ENCODE data around the gene ATP11A. TPM values are rescaled to one million over a fixed set of nuclear protein-coding genes. Genes with fewer than 3 reads are reported as not detected.
A peak's percentile ranks its signal among the peaks of the same experiment; 100 is the strongest.

The ATP11A gene
- total and polyA plus RNA-seq, 7 donors = 3.9 to 48.6 (median 26.4) TPM

GRCh38 chr13:112710855-112711527 is 21.2 kb downstream of the ATP11A start:
- no peak for TF ChIP-seq CTCF (IDR thresholded peaks at IDR 0.05)
- Histone ChIP-seq H3K4me3 (peak overlapping the region; percentile 48), H3K4me1 (peaks cover 17% of the 10 kb centered on the region), H3K27me3 (ENCODE audit: insufficient read depth in 3 of 3, low read length in 2 of 3) (no peaks in the 10 kb centered on the region), H3K36me3 (ENCODE audit: insufficient read depth in 1 of 2, low read depth in 1 of 2) (no peaks in the 10 kb centered on the region), H3K9me3 (no peaks in the 10 kb centered on the region), H3K27ac (peak overlapping the region; percentile 90)
- DNase-seq (peak; percentile 42 to 59), ATAC-seq (no peak)
- WGBS, 3 donors = 69 to 73% (median 73%) methylated on average over 22 of the region's 22 CpGs
- intact Hi-C loops (cut with DNase I) = loop anchor here in 1 of 2 donors (2.0 kb wide), 1 partner anchor 20 kb away; the partner anchor contains the start of gene ATP11A

GRCh38 chr13:112711528-112712265 is 21.9 kb downstream of the ATP11A start:
- WGBS, 3 donors = 5 to 13% (median 6%) methylated on average over 21 to 22 of the region's 22 CpGs
- peaks cover 17% of the 10 kb centered on the region for H3K4me1 ChIP-seq
- H3K4me3 ChIP-seq = peak overlapping the region; percentile 48
- H3K27ac ChIP-seq = peak overlapping the region; percentile 90
- intact Hi-C loops (cut with DNase I) = loop anchor here in 1 of 2 donors (2.0 kb wide), 1 partner anchor 21 kb away; the partner anchor contains the start of gene ATP11A
- no peaks in the 10 kb centered on the region for H3K27me3 ChIP-seq (ENCODE audit: insufficient read depth in 3 of 3, low read length in 2 of 3)
- peak; percentile 18 for TF ChIP-seq CTCF (IDR thresholded peaks at IDR 0.05)
- H3K9me3 ChIP-seq = no peaks in the 10 kb centered on the region
- ATAC-seq (peak; percentile 92 to 95 (median 92)), DNase-seq (peak; percentile 83 to 87)
- H3K36me3 ChIP-seq (ENCODE audit: insufficient read depth in 1 of 2, low read depth in 1 of 2) = no peaks in the 10 kb centered on the region

GRCh38 chr13:112712451-112713207 is 22.8 kb downstream of the ATP11A start:
- Histone ChIP-seq H3K27ac (peak overlapping the region; percentile 90), H3K4me1 (peaks cover 17% of the 10 kb centered on the region), H3K4me3 (no peak overlapping the region), H3K36me3 (ENCODE audit: insufficient read depth in 1 of 2, low read depth in 1 of 2) (no peaks in the 10 kb centered on the region), H3K9me3 (no peaks in the 10 kb centered on the region), H3K27me3 (ENCODE audit: insufficient read depth in 3 of 3, low read length in 2 of 3) (no peaks in the 10 kb centered on the region)
- intact Hi-C loops (cut with DNase I) = no loop called here
- TF ChIP-seq CTCF (IDR thresholded peaks at IDR 0.05) = no peak
- WGBS, 3 donors = 91 to 93% (median 92%) methylated on average over 18 to 20 of the region's 20 CpGs
- peak in 1 of 2 donors; percentile 47 for DNase-seq
- ATAC-seq = no peak

GRCh38 chr13:112713517-112714253 is 23.8 kb downstream of the ATP11A start:
- Histone ChIP-seq H3K4me1 (peaks cover 17% of the 10 kb centered on the region), H3K36me3 (ENCODE audit: insufficient read depth in 1 of 2, low read depth in 1 of 2) (no peaks in the 10 kb centered on the region), H3K9me3 (no peaks in the 10 kb centered on the region), H3K27me3 (ENCODE audit: insufficient read depth in 3 of 3, low read length in 2 of 3) (no peaks in the 10 kb centered on the region), H3K27ac (no peak overlapping the region), H3K4me3 (no peak overlapping the region)
- WGBS, 3 donors = 76 to 83% (median 77%) methylated on average over 16 of the region's 16 CpGs
- no peak for TF ChIP-seq CTCF (IDR thresholded peaks at IDR 0.05)
- no peak for ATAC-seq
- intact Hi-C loops (cut with DNase I) = no loop called here
- peak in 1 of 2 donors; percentile 35 for DNase-seq

Data from psoas muscle (tissue), 8 donors.